SK-N-MC (cell line): ENCODE results near the gene PPIA.

ENCODE experiments used
- EZH2 ChIP-seq: fragments of 200-600 bp; sonication (generic); IDR thresholded peaks from one replicate; pipeline ENCODE4 v1.6.1; 2017; ENCODE audit warnings: antibody characterized with exemption
- FOXP2 ChIP-seq: optimal IDR thresholded peaks from 2 replicates; pipeline ENCODE3; 2011; ENCODE audit warnings: mild to moderate bottlenecking, moderate library complexity; ENCODE audit not compliant: insufficient read depth; ENCODE audit errors: extremely low read length, control extremely low read depth
- POLR2AphosphoS5 ChIP-seq: IDR thresholded peaks from 2 replicates; pipeline ENCODE4 v1.6.1; 2012; ENCODE audit warnings: mild to moderate bottlenecking, low read depth, low read length, borderline replicate concordance

GRCh38 chr7:44793919-44794318 lies 2.6 kb upstream of the PPIA start:
- TF ChIP-seq EZH2 (no peak), POLR2AphosphoS5 (no peak), FOXP2 (no peak)
